MM.1S (cell line): ENCODE measurements around the gene ARHGAP32.

Experiments
- CTCF ChIP-seq: fragments of 300-600 bp; sonication (generic); IDR thresholded peaks from 2 replicates; pipeline ENCODE4 v1.5.1; 2016; ENCODE audit warnings: antibody characterized with exemption, low read length, mixed read lengths
- EZH2 ChIP-seq: fragments of 300-600 bp; sonication (generic); optimal IDR thresholded peaks from 2 replicates; pipeline ENCODE3; 2017; ENCODE audit warnings: low read depth, mild to moderate bottlenecking, antibody characterized with exemption, low read length, mixed read lengths
- EZH2phosphoT487 ChIP-seq: fragments of 300-600 bp; sonication (generic); IDR thresholded peaks from 2 replicates; pipeline ENCODE4 v1.6.1; 2018; ENCODE audit warnings: antibody characterized with exemption, low read length

- TF ChIP-seq CTCF: no peak
- TF ChIP-seq EZH2: no peak
- TF ChIP-seq EZH2phosphoT487: no peak
Measured at GRCh38 chr11:129021295-129021694, 170.8 kb downstream of the ARHGAP32 start.
